B cell (primary cell): ENCODE data around the gene LEPR. TPM values are rescaled to one million over a fixed set of nuclear protein-coding genes. Genes with fewer than 3 reads are reported as not detected.

Source experiments
- ATAC-seq: fragments of 200-7000 bp; cut with Tn5 transposase; one replicate; pipeline ENCODE4 v1.10.0; 2021; ENCODE audit warnings: low read depth, mild to moderate bottlenecking, moderate number of reproducible peaks, moderate library complexity
- CTCF ChIA-PET: fragments of 350-600 bp; sonication (Branson Sonifier 250); formaldehyde crosslinking; loops from one replicate; lab custom pipeline; 2021; ENCODE audit warnings: antibody characterized with exemption, inconsistent platforms; lab: Charles Lee
- POLR2A ChIA-PET: fragments of 350-600 bp; sonication (Branson Sonifier 250); formaldehyde crosslinking; loops from one replicate; lab custom pipeline; 2021; ENCODE audit warnings: antibody characterized with exemption; lab: Charles Lee
- DNase-seq: peaks from one replicate; pipeline ENCODE4 v3.0.0; 2013
- H2AFZ ChIP-seq: 2 replicates; pipeline ENCODE4 v1.6.1; 2012; ENCODE audit warnings: mild to moderate bottlenecking, low read depth, low read length; ENCODE audit not compliant: insufficient read depth, poor library complexity, severe bottlenecking
- H3K27ac ChIP-seq, 2 donors: 1 replicate in 1 of 2; 2 replicates in 1 of 2; pipeline ENCODE4 v1.5.1; 2012 to 2013; ENCODE audit warnings: low read length in 2 of 2, mild to moderate bottlenecking in 2 of 2, moderate library complexity in 1 of 2
- H3K27me3 ChIP-seq, 4 experiments: fragments of 200-600 bp in 1 of 4; sonication (generic) in 1 of 4; replicated peaks in 1 of 4; 1 replicate in 2 of 4; 2 replicates in 2 of 4; pipeline versions ENCODE4 v1.6.1 to v1.7.0; 2013 to 2016; ENCODE audit warnings: low read length in 3 of 4, mild to moderate bottlenecking in 2 of 4, mixed read lengths in 1 of 4, moderate library complexity in 1 of 4; ENCODE audit not compliant: insufficient read depth in 4 of 4, control insufficient read depth in 3 of 4; ENCODE audit errors: control extremely low read depth in 1 of 4
- H3K36me3 ChIP-seq, 2 experiments: replicated peaks in 1 of 2; 1 replicate in 1 of 2; 2 replicates in 1 of 2; pipeline versions ENCODE4 v1.6.1 to v1.7.1; 2013; ENCODE audit warnings: low read length in 1 of 2; ENCODE audit not compliant: insufficient read depth in 2 of 2, control insufficient read depth in 1 of 2; ENCODE audit errors: control extremely low read depth in 1 of 2, extremely low read depth in 1 of 2
- H3K4me1 ChIP-seq, 2 donors: fragments of 200-600 bp in 1 of 2; sonication (generic) in 1 of 2; 1 replicate in 1 of 2; 2 replicates in 1 of 2; pipeline versions ENCODE4 v1.5.1 to v1.6.1; 2013 to 2017; ENCODE audit warnings: low read length in 2 of 2; ENCODE audit not compliant: control insufficient read depth in 2 of 2, insufficient read depth in 2 of 2
- H3K4me2 ChIP-seq: replicated peaks from 2 replicates; pipeline ENCODE3; 2012; ENCODE audit warnings: mild to moderate bottlenecking, low read depth, low read length; ENCODE audit not compliant: poor library complexity, severe bottlenecking
- H3K4me3 ChIP-seq, 5 experiments: fragments of 200-600 bp in 1 of 5; sonication (generic) in 1 of 5; 1 replicate in 3 of 5; 2 replicates in 2 of 5; pipeline versions ENCODE4 v1.5.1 to v1.7.0; 2011 to 2016; ENCODE audit warnings: low read length in 4 of 5, mild to moderate bottlenecking in 4 of 5, low read depth in 2 of 5, control low read depth in 1 of 5, moderate library complexity in 1 of 5; ENCODE audit not compliant: insufficient read depth in 1 of 5; ENCODE audit errors: control extremely low read depth in 1 of 5, extremely low read depth in 1 of 5
- H3K79me2 ChIP-seq: fragments of 200-600 bp; sonication (generic); one replicate; pipeline ENCODE4 v1.6.0; 2016; ENCODE audit warnings: low read length; ENCODE audit not compliant: control insufficient read depth, insufficient read depth
- H3K9ac ChIP-seq: fragments of 200-600 bp; sonication (generic); 2 replicates; pipeline ENCODE4 v1.6.1; 2017; ENCODE audit warnings: mild to moderate bottlenecking, low read length, moderate library complexity
- H3K9me3 ChIP-seq, 3 donors: one replicate each; pipeline versions ENCODE4 v1.6.1 to v1.7.1; 2013; ENCODE audit warnings: low read length in 2 of 3; ENCODE audit not compliant: control insufficient read depth in 2 of 3, insufficient read depth in 1 of 3; ENCODE audit errors: control extremely low read depth in 1 of 3
- H4K20me1 ChIP-seq: 2 replicates; pipeline ENCODE4 v1.6.0; 2012; ENCODE audit warnings: mild to moderate bottlenecking, low read length; ENCODE audit not compliant: insufficient read depth, control insufficient read depth, poor library complexity, severe bottlenecking
- H3K27ac Mint-ChIP-seq: one replicate; pipeline ENCODE4 v1.8.0; 2021; ENCODE audit warnings: mixed read lengths
- H3K27me3 Mint-ChIP-seq: one replicate; pipeline ENCODE4 v1.8.0; 2021; ENCODE audit warnings: mixed read lengths
- H3K4me1 Mint-ChIP-seq: one replicate; pipeline ENCODE4 v1.8.0; 2021; ENCODE audit warnings: mixed read lengths
- H3K4me3 Mint-ChIP-seq: one replicate; pipeline ENCODE4 v1.8.0; 2021; ENCODE audit warnings: mixed read lengths
- H3K9me3 Mint-ChIP-seq: one replicate; pipeline ENCODE4 v1.8.0; 2022; ENCODE audit warnings: mixed read lengths; ENCODE audit not compliant: insufficient read depth
- EZH2 ChIP-seq: IDR thresholded peaks from 2 replicates; pipeline ENCODE4 v1.6.1; 2012; ENCODE audit warnings: borderline replicate concordance, low read depth, mild to moderate bottlenecking, moderate library complexity, low read length; ENCODE audit not compliant: insufficient read depth, poor library complexity, severe bottlenecking
- WGBS: methylation state at CpG from one replicate; pipeline ENCODE4 v1.1.5; 2013; ENCODE audit warnings: missing lambda C conversion rate; ENCODE audit not compliant: insufficient coverage; 5-methylcytosine and 5-hydroxymethylcytosine counted together
- intact Hi-C: fragments of 100-400 bp; cut with micrococcal nuclease; formaldehyde crosslinking; loops from one replicate; pipeline ENCODE4 v1.10.0; 2022
- polyA plus RNA-seq: library from polyadenylated mRNA; depleted of rRNA; stranded (reverse); fragments of >200 nt; gene quantifications from 2 replicates; pipeline ENCODE4 v1.2.3, GENCODE V29; 2012
- total RNA-seq, 2 donors: library from RNA; stranded (reverse); fragments of 120-200 nt in 1 of 2; gene quantifications; 1 replicate in 1 of 2; 2 replicates in 1 of 2; pipeline versions ENCODE4 v1.2.3 to v1.2.4, GENCODE V29; 2013 to 2022
- TF ChIP-seq, protein P1 (sequence below): fragments of 200-600 bp; IDR thresholded peaks from one replicate; pipeline ENCODE4 v1.8.0; 2022; ENCODE audit warnings: antibody characterized with exemption, mild to moderate bottlenecking

Gene LEPR
- total and polyA plus RNA-seq, 2 donors (not counting 1 experiment from before 2014, with no cell fraction given) = 0.19 to 0.30 TPM

GRCh38 chr1:65440322-65440900, 19.9 kb downstream of the LEPR start:
- H3K9ac ChIP-seq = no peak overlapping the region
- H3K79me2 ChIP-seq = no peaks in the 10 kb centered on the region
- WGBS = 80% methylated on average over 8 of the region's 12 CpGs
- no peak overlapping the region for H3K4me2 ChIP-seq
- no peak for ATAC-seq
- Mint-ChIP-seq H3K27ac (no peak overlapping the region), H3K4me3 (no peak overlapping the region), H3K4me1 (no peaks in the 10 kb centered on the region), H3K27me3 (no peaks in the 10 kb centered on the region), H3K9me3 (no peaks in the 10 kb centered on the region)
- POLR2A ChIA-PET = no interaction called here
- H3K4me1 ChIP-seq = no peaks in the 10 kb centered on the region
- intact Hi-C loops = no loop called here
- H4K20me1 ChIP-seq = no peaks in the 10 kb centered on the region
- H3K27me3 ChIP-seq = no peaks in the 10 kb centered on the region
- H3K36me3 ChIP-seq = no peaks in the 10 kb centered on the region
- H3K4me3 ChIP-seq = no peak overlapping the region
- DNase-seq = no peak
- TF ChIP-seq, protein P1, sequence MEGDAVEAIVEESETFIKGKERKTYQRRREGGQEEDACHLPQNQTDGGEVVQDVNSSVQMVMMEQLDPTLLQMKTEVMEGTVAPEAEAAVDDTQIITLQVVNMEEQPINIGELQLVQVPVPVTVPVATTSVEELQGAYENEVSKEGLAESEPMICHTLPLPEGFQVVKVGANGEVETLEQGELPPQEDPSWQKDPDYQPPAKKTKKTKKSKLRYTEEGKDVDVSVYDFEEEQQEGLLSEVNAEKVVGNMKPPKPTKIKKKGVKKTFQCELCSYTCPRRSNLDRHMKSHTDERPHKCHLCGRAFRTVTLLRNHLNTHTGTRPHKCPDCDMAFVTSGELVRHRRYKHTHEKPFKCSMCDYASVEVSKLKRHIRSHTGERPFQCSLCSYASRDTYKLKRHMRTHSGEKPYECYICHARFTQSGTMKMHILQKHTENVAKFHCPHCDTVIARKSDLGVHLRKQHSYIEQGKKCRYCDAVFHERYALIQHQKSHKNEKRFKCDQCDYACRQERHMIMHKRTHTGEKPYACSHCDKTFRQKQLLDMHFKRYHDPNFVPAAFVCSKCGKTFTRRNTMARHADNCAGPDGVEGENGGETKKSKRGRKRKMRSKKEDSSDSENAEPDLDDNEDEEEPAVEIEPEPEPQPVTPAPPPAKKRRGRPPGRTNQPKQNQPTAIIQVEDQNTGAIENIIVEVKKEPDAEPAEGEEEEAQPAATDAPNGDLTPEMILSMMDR = no peak
- TF ChIP-seq EZH2 = no peak
- no peak overlapping the region for H3K27ac ChIP-seq
- no peaks in the 10 kb centered on the region for H3K9me3 ChIP-seq
- H2AFZ ChIP-seq = no peak overlapping the region
- CTCF ChIA-PET = interaction anchor here (1.4 kb wide), 1 partner anchor 10 kb away, joined by 6 read pairs; no protein-coding TSS in a partner anchor

DNA sequence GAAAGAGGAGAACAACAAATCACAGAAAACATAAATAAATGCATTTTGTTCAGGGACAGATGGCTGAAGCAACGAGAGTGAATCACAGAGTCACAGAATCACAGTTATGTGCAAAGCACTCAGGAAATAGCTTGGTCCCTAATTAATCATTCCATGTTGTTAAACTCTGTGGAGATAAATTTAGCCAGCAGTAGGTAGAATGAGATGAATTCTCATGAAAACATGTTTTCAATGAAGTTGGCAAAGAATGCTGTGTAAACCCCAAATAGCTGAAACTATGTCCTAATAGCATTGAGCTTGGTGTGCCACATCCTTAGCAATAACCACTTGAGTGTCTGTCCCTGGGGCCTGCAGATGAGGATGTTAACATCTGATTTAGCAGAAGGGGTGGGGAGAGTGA, 20.4 kb downstream of the LEPR start:
- no peak overlapping the region for H3K4me2 ChIP-seq
- no CpG with 5 or more reads among the region's 1 CpG for WGBS

More for the DNA sequence above, 20.4 kb downstream of the LEPR start:
- no peaks in the 10 kb centered on the region for H3K27me3 ChIP-seq
- H3K4me1 ChIP-seq = no peaks in the 10 kb centered on the region
- Mint-ChIP-seq H3K9me3 (no peaks in the 10 kb centered on the region), H3K27ac (no peak overlapping the region), H3K4me3 (no peak overlapping the region), H3K27me3 (no peaks in the 10 kb centered on the region), H3K4me1 (no peaks in the 10 kb centered on the region)
- no peaks in the 10 kb centered on the region for H4K20me1 ChIP-seq
- no peaks in the 10 kb centered on the region for H3K36me3 ChIP-seq
- H3K9ac ChIP-seq = no peak overlapping the region
- intact Hi-C loops = no loop called here
- no peak overlapping the region for H2AFZ ChIP-seq
- DNase-seq = no peak
- POLR2A ChIA-PET = no interaction called here
- no peaks in the 10 kb centered on the region for H3K9me3 ChIP-seq
- H3K79me2 ChIP-seq = no peaks in the 10 kb centered on the region
- TF ChIP-seq, protein P1 = no peak
- no peak for TF ChIP-seq EZH2
- no peak overlapping the region for H3K27ac ChIP-seq
- ATAC-seq = no peak
- CTCF ChIA-PET = interaction anchor here (1.4 kb wide), 1 partner anchor 10 kb away, joined by 6 read pairs; no protein-coding TSS in a partner anchor
- no peak overlapping the region for H3K4me3 ChIP-seq
